Gastrocnemius medialis (tissue), 4 donors: Measurements from ENCODE around the gene NOP14. TPM values are rescaled to one million over a fixed set of nuclear protein-coding genes. Genes with fewer than 3 reads are reported as not detected.

Source experiments
- ATAC-seq, 2 donors: fragments of 150-250 bp; one replicate each; pipeline ENCODE4 v1.9.1; 2016
- DNase-seq, 2 donors: peaks; one replicate each; pipeline ENCODE4 v3.0.0-alpha.2; 2019
- H3K27ac ChIP-seq, 4 donors: fragments of 200-600 bp; sonication (generic); 1 replicate in 1 of 4; 2 replicates in 3 of 4; pipeline ENCODE4 v1.5.1; 2016 to 2018; ENCODE audit warnings: mild to moderate bottlenecking in 2 of 4, moderate library complexity in 1 of 4
- H3K27me3 ChIP-seq, 3 donors: fragments of 200-600 bp; sonication (generic) in 2 of 3; 1 replicate in 1 of 3; 2 replicates in 2 of 3; pipeline versions ENCODE4 v1.5.1 to v1.6.0; 2016 to 2019; ENCODE audit warnings: mild to moderate bottlenecking in 1 of 3, moderate library complexity in 1 of 3
- H3K36me3 ChIP-seq, 2 donors: fragments of 200-600 bp; sonication (generic) in 1 of 2; one replicate each; pipeline ENCODE4 v1.5.1; 2017 to 2018
- H3K4me1 ChIP-seq, 2 donors: fragments of 200-600 bp; sonication (generic) in 1 of 2; one replicate each; pipeline ENCODE4 v1.5.1; 2016 to 2017; ENCODE audit warnings: mild to moderate bottlenecking in 2 of 2
- H3K4me3 ChIP-seq, 4 donors: fragments of 200-600 bp; sonication (generic) in 3 of 4; 1 replicate in 1 of 4; 2 replicates in 3 of 4; pipeline ENCODE4 v1.5.1; 2016 to 2019; ENCODE audit warnings: mild to moderate bottlenecking in 2 of 4
- H3K9me3 ChIP-seq, 3 donors: fragments of 200-600 bp; sonication (generic) in 2 of 3; 1 replicate in 1 of 3; 2 replicates in 2 of 3; pipeline ENCODE4 v1.5.1; 2016 to 2019
- CTCF ChIP-seq, 5 experiments: fragments of 450-650 bp in 3 of 5; fragments of 200-600 bp in 2 of 5; sonication (generic) in 2 of 5; IDR thresholded peaks in 4 of 5; conservative IDR thresholded peaks in 1 of 5; 1 replicate in 4 of 5; 2 replicates in 1 of 5; pipeline ENCODE4 v1.5.1; 2016 to 2019; ENCODE audit warnings: antibody characterized with exemption in 5 of 5, mild to moderate bottlenecking in 3 of 5, moderate library complexity in 3 of 5
- POLR2A ChIP-seq, 2 donors: fragments of 450-650 bp; IDR thresholded peaks; one replicate each; pipeline ENCODE4 v1.6.1; 2017; ENCODE audit warnings: antibody characterized with exemption in 2 of 2, mild to moderate bottlenecking in 2 of 2, moderate library complexity in 2 of 2
- in situ Hi-C, 4 donors: fragments of 200-750 bp; cut with MboI; loops; one replicate each; pipeline versions ENCODE4 v1.15.0 to v1.8.0; 2017; ENCODE audit warnings: low sequenced_read_pairs in 4 of 4
- intact Hi-C: fragments of 100-400 bp; cut with DNase I; formaldehyde crosslinking; loops from one replicate; pipeline ENCODE4 v1.15.1; 2023; ENCODE audit warnings: low total_unique reads
- total RNA-seq, 4 donors: library from RNA; depleted of rRNA; stranded (reverse); fragments of >200 nt; gene quantifications; one replicate each; pipeline versions ENCODE4 v1.1.0 to v1.2.3, GENCODE V29; 2016

The NOP14 gene
- total RNA-seq, 4 donors from 2014 or later: 16.6 to 46.2 (median 36.2) TPM

DNA sequence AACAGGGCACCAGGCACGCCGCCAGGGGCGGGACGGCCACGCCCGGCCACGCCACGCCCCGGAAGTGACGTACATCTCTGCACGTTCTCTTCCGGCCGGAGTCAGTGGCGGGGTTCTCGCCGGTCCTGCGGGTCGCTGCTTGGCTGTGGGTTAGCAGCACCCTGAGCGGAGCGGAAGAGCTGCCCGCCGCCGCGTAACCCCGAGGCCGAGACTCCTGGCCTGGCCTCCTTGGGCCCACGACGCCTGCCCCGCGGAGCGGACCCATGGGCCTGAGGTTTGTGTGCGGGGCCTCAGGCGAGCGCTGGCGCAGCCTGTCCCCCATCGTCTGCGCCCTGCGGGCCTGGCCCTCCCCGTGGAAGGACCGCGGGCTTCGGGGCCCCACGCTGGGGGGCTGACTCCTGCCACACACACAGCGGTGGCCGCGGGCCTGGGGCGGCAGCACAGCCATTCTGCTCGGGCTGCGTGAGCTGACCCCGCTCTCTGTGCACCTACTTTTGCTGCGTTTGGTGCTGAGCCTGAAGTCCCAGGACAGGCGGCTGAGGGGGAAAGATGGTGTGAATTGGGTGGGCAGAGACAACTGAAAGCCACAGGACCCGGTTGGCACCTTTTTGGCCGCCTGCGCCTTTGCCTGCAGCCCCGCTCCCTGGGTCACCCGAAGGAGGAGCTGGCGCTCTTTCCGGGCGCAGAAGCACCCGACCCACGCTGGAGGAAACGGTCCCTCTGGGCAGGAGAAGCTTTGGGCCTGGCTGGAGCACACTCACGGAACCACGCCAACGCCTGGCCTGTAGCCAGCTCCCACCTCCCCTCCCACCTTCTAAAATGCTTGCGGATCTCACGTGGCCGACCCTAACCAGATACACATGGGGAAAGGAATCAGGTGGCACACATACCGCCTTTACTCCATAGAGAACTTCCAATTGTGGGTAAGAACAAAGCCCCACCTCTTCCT is 28.1 kb downstream of the NOP14 start:
- in situ Hi-C loops: loop anchor here in 1 of 4 donors (25.0 kb wide), 1 partner anchor 173 kb away; the partner anchor contains the start of gene TNIP2
- peaks cover 29 to 30% of the 10 kb centered on the region in 2 donors for H3K4me1 ChIP-seq

DNA sequence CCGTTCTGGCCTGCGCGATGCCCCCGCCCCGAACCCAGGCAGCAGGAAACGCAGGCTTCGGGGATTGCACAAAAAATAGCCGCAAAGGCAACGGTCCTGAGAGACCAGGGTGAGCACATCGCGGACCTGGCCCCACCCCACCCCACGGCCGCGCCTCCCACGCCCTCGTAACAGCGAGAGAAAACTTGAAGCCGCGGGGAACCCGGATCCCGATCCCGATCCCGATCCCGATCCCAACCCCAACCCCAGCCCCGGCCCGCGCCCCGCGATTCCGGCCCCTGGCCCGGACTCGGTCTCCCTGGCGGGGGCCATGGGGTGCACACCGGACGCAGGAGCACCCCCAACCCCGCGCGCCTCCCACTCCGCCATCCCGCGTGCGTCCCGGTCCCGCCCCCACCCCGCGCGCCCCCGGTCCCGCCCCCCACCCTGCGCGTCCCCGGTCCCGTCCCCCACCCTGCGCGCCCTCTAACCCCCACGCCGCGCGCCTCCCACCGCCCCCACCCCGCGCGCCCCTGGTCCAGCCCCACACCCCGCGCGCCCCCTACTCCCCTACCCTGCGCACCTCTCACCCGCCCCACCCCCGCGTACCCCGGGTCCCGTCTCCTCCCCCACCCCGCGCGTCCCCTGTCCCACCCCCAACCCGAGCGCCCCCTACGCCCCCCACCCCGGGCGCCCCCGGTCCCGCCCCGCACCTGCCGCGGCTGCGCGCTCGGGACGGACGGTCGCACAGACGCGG is 29.0 kb downstream of the NOP14 start:
- no peaks in the 10 kb centered on the region for H3K9me3 ChIP-seq
- H3K27me3 ChIP-seq: no peaks in the 10 kb centered on the region
- intact Hi-C loops (loop anchor here (1.0 to 2.0 kb wide), 4 partner anchors 29 to 177 kb away; partner anchors contain the start of genes ADD1, GRK4, NOP14 and TNIP2), in situ Hi-C loops (loop anchor here in 1 of 4 donors (25.0 kb wide), 1 partner anchor 172 kb away; the partner anchor contains the start of gene TNIP2)
- peaks cover 29 to 30% of the 10 kb centered on the region in 2 donors for H3K4me1 ChIP-seq
- H3K27ac ChIP-seq: peak overlapping the region; percentile 86 to 98 (median 94)
- DNase-seq: peak in 1 of 2 donors; percentile 70
- peak in 1 of 2 donors; percentile 11 for ATAC-seq
- peak overlapping the region; percentile 75 to 98 (median 94) for H3K4me3 ChIP-seq
- TF ChIP-seq POLR2A (IDR thresholded peaks at IDR 0.05): peak in 1 of 2 donors; percentile 7
- TF ChIP-seq CTCF (IDR thresholded peaks at IDR 0.05 in 4 of 5, conservative IDR thresholded peaks at IDR 0.05 in 1 of 5): no peak
- peaks cover 0 to 20% of the 10 kb centered on the region in 2 donors for H3K36me3 ChIP-seq

More for the DNA sequence above, 28.1 kb downstream of the NOP14 start:
- TF ChIP-seq CTCF (IDR thresholded peaks at IDR 0.05 in 4 of 5, conservative IDR thresholded peaks at IDR 0.05 in 1 of 5) (no peak), POLR2A (IDR thresholded peaks at IDR 0.05) (peak; percentile 90 to 95)
- intact Hi-C loops: loop anchor here (1.0 to 2.0 kb wide), 4 partner anchors 28 to 178 kb away; partner anchors contain the start of genes ADD1, GRK4, NOP14 and TNIP2
- H3K4me3 ChIP-seq: peak overlapping the region; percentile 75 to 98 (median 94)
- ATAC-seq: peak; percentile 77 to 83
- peak; percentile 89 to 92 for DNase-seq
- peaks cover 0 to 20% of the 10 kb centered on the region in 2 donors for H3K36me3 ChIP-seq
- H3K27ac ChIP-seq: peak overlapping the region; percentile 86 to 98 (median 94)
- no peaks in the 10 kb centered on the region for H3K27me3 ChIP-seq
- no peaks in the 10 kb centered on the region for H3K9me3 ChIP-seq

GRCh38 chr4:2933566-2934076 is 29.6 kb downstream of the NOP14 start:
- Histone ChIP-seq H3K4me1 (peaks cover 29 to 30% of the 10 kb centered on the region in 2 donors), H3K4me3 (peak overlapping the region; percentile 71 to 98 (median 83)), H3K27ac (peak overlapping the region; percentile 86 to 98 (median 94)), H3K27me3 (no peaks in the 10 kb centered on the region), H3K36me3 (peaks cover 0 to 20% of the 10 kb centered on the region in 2 donors), H3K9me3 (no peaks in the 10 kb centered on the region)
- intact Hi-C loops (loop anchor here (1.0 to 2.0 kb wide), 4 partner anchors 30 to 177 kb away; partner anchors contain the start of genes ADD1, GRK4, NOP14 and TNIP2), in situ Hi-C loops (loop anchor here in 1 of 4 donors (25.0 kb wide), 1 partner anchor 171 kb away; the partner anchor contains the start of gene TNIP2)
- no peak for TF ChIP-seq CTCF (IDR thresholded peaks at IDR 0.05 in 4 of 5, conservative IDR thresholded peaks at IDR 0.05 in 1 of 5)
- no peak for TF ChIP-seq POLR2A (IDR thresholded peaks at IDR 0.05)
- peak in 1 of 2 donors; percentile 34 for DNase-seq
- ATAC-seq: no peak
